ENCODE results near the gene TPR.

- TF ChIP-seq CTCF (IDR thresholded peaks at IDR 0.05; ENCODE audit: poor library complexity) (no peak), EZH2 (IDR thresholded peaks at IDR 0.05; ENCODE audit: borderline replicate concordance) (no peak), EZH2phosphoT487 (IDR thresholded peaks at IDR 0.05; ENCODE audit: low read depth, severe bottlenecking, unreplicated experiment) (no peak)
Measured at GRCh38 chr1:186295980-186296379, 79.1 kb downstream of the TPR start, which contains the start of gene PRG4.

Measured in hepatocyte (in vitro differentiated cells).